ENCODE data around the gene RASA2.

DNA sequence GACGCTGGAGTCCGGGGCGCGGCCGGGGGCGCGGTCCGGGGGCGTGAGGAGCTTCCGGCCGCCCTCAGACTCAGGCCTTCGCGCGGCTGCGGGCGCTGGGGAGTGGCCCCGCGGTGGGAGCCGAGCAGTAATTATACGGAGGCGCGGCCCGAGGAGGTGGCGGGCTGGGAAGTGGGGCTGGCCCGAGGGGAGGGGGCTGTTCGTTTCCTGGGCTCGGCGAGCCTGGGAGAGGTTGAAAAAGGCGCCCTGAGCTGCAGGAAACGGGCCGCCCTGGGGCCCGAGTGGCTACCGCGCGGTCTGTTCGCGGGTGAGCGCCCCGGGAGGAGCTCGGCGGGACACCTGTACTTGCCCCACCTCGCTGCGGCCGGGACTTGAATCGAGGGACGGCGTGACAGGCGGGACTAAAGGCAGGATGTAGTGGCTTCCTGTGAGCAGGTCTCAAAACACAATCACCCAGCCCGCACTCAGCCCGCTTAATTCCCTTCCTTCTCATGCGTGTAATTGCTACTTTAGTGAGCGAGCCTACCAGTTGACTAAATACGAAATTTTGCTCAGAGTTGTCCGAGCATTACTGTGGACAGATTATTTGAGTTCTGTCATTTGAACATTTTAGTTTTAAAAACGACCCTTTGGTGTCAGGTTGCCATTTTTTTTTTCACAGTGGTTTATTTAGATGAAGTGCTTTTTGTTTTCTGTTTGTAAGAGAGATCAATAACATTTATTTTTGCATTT lies 860 bp downstream of the RASA2 start:
- TF ChIP-seq, protein P1, sequence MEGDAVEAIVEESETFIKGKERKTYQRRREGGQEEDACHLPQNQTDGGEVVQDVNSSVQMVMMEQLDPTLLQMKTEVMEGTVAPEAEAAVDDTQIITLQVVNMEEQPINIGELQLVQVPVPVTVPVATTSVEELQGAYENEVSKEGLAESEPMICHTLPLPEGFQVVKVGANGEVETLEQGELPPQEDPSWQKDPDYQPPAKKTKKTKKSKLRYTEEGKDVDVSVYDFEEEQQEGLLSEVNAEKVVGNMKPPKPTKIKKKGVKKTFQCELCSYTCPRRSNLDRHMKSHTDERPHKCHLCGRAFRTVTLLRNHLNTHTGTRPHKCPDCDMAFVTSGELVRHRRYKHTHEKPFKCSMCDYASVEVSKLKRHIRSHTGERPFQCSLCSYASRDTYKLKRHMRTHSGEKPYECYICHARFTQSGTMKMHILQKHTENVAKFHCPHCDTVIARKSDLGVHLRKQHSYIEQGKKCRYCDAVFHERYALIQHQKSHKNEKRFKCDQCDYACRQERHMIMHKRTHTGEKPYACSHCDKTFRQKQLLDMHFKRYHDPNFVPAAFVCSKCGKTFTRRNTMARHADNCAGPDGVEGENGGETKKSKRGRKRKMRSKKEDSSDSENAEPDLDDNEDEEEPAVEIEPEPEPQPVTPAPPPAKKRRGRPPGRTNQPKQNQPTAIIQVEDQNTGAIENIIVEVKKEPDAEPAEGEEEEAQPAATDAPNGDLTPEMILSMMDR (IDR thresholded peaks at IDR 0.05): peak in 1 of 6 experiments; percentile 19
- peak; percentile 83 to 89 for TF ChIP-seq POLR2A (IDR thresholded peaks at IDR 0.05)
